ENCODE data around the gene TBCK.

The TBCK gene

GRCh38 chr4:106010761-106011160 lies 305.2 kb downstream of the TBCK start:
- Histone ChIP-seq H2AFZ (ENCODE audit: low read depth) (no peak overlapping the region), H3K4me1 (ENCODE audit: low read depth, poor library complexity, severe bottlenecking) (peaks cover 22% of the 10 kb centered on the region), H3K9ac (no peak overlapping the region), H3K27ac (no peak overlapping the region; the same call in 1 of the 2 replicates), H4K20me1 (ENCODE audit: insufficient read depth) (no peaks in the 10 kb centered on the region), H3K79me2 (ENCODE audit: insufficient read depth, low read depth) (no peaks in the 10 kb centered on the region), H3K4me3 (IDR thresholded peaks at IDR 0.05; ENCODE audit: insufficient read depth, low read depth, low read length) (no peak overlapping the region), H3K36me3 (ENCODE audit: insufficient read depth) (no peaks in the 10 kb centered on the region), H3K27me3 (ENCODE audit: insufficient read depth, low read depth) (no peaks in the 10 kb centered on the region), H3K4me2 (peak overlapping the region; percentile 39)
- TF ChIP-seq CTCF (conservative IDR thresholded peaks at IDR 0.05; ENCODE audit: low read depth, low read length) = no peak

DNA sequence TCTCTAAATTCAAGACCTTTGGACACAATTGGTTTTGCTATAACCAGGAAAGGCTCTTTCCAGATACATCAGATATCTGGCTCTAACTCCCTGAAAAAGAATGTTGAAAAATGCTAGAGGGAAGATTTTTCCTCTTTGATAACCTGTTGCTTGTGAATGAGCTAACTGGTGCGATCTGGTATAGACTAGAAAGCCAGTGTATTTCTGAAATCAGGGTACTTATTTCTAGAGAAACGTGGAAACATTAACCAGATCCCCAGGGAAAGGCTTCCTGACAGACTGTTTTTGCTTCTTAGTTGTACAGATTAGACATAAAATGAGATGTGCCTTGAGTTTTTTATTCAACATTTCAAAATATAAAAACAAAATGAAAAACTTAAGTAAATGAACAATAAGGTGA lies 313.0 kb downstream of the TBCK start:
- Histone ChIP-seq H3K9ac (no peak overlapping the region), H3K4me2 (no peak overlapping the region), H3K79me2 (ENCODE audit: insufficient read depth, low read depth) (no peaks in the 10 kb centered on the region), H4K20me1 (ENCODE audit: insufficient read depth) (no peaks in the 10 kb centered on the region), H3K4me1 (ENCODE audit: low read depth, poor library complexity, severe bottlenecking) (no peaks in the 10 kb centered on the region), H2AFZ (ENCODE audit: low read depth) (no peak overlapping the region), H3K27me3 (ENCODE audit: insufficient read depth, low read depth) (no peaks in the 10 kb centered on the region), H3K36me3 (ENCODE audit: insufficient read depth) (no peaks in the 10 kb centered on the region), H3K27ac (no peak overlapping the region), H3K4me3 (IDR thresholded peaks at IDR 0.05; ENCODE audit: insufficient read depth, low read depth, low read length) (no peak overlapping the region)
- no peak for TF ChIP-seq CTCF (conservative IDR thresholded peaks at IDR 0.05; ENCODE audit: low read depth, low read length)

DNA sequence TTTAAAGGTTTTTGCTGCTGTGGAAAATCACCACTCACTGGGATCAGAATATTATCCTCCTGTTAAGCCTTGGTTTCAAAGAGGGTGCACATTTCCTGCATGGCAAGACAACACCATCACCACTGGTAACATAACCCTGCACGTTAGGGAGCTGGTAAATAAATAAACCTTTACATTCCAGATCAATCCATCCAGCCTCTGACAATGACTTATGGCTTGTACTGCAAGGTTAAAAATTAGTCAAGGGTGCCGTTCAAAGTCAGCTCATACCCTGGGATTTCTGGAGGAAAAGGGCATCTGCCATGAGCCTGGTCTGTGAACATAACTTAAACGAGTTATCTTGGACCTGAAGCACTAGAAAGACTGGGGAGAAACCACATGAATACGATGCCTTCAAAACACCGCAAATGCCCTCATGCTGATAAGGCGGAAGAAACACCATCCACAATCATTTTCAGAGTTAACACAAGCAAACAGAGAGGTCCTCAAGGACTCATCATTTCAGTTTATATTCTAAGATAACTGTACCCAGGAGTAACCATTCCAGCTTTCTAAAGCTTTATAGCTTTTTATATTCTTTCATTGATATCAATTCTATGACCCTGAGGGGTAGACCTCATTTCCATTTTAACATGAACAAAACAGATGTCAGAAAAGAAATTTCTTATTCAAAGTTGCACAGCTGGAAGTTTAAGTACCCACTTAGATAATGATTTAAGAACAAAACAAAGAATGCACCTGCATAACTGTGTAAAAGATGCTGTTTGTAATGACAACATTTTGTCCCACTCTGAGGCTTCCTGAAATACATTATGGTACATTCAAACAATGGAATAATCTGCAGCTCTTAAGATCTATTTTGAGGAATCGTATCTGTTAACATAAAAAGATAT lies 317.6 kb downstream of the TBCK start:
- H3K4me2 ChIP-seq = no peak overlapping the region
- no peaks in the 10 kb centered on the region for H3K4me1 ChIP-seq (ENCODE audit: low read depth, poor library complexity, severe bottlenecking)
- no peak for TF ChIP-seq CTCF (conservative IDR thresholded peaks at IDR 0.05; ENCODE audit: low read depth, low read length)
- no peak overlapping the region for H3K4me3 ChIP-seq (IDR thresholded peaks at IDR 0.05; ENCODE audit: insufficient read depth, low read depth, low read length)
- H3K9ac ChIP-seq = no peak overlapping the region
- no peak overlapping the region for H3K27ac ChIP-seq
- H2AFZ ChIP-seq (ENCODE audit: low read depth) = no peak overlapping the region
- no peaks in the 10 kb centered on the region for H3K27me3 ChIP-seq (ENCODE audit: insufficient read depth, low read depth)
- H3K36me3 ChIP-seq (ENCODE audit: insufficient read depth) = no peaks in the 10 kb centered on the region
- H3K79me2 ChIP-seq (ENCODE audit: insufficient read depth, low read depth) = no peaks in the 10 kb centered on the region
- H4K20me1 ChIP-seq (ENCODE audit: insufficient read depth) = no peaks in the 10 kb centered on the region

- Histone ChIP-seq H3K27ac (no peak overlapping the region), H3K9ac (no peak overlapping the region), H3K27me3 (ENCODE audit: insufficient read depth, low read depth) (no peaks in the 10 kb centered on the region), H3K4me3 (IDR thresholded peaks at IDR 0.05; ENCODE audit: insufficient read depth, low read depth, low read length) (no peak overlapping the region), H3K36me3 (ENCODE audit: insufficient read depth) (no peaks in the 10 kb centered on the region), H3K4me1 (ENCODE audit: low read depth, poor library complexity, severe bottlenecking) (no peaks in the 10 kb centered on the region), H4K20me1 (ENCODE audit: insufficient read depth) (no peaks in the 10 kb centered on the region), H3K79me2 (ENCODE audit: insufficient read depth, low read depth) (no peaks in the 10 kb centered on the region), H2AFZ (ENCODE audit: low read depth) (no peak overlapping the region), H3K4me2 (no peak overlapping the region)
- TF ChIP-seq CTCF (conservative IDR thresholded peaks at IDR 0.05; ENCODE audit: low read depth, low read length) = no peak
These were observed 319.2 kb downstream of the TBCK start for GRCh38 chr4:105996845-105997244.

Measured in KMS-11 (cell line).